GM10248 (cell line): ENCODE measurements around the gene PCSK5.

Source experiments
- CTCF ChIA-PET: fragments of 300-600 bp; sonication (Branson Sonifier 250); formaldehyde crosslinking; extraction: SDS; loops from one replicate; lab custom pipeline; 2021; ENCODE audit warnings: antibody characterized with exemption; lab: Yijun Ruan, JAX
- POLR2A ChIA-PET: fragments of 350-650 bp; sonication (Branson Sonifier 250); formaldehyde crosslinking; extraction: SDS; loops from one replicate; lab custom pipeline; 2020; ENCODE audit warnings: antibody characterized with exemption; lab: Yijun Ruan, JAX
- DNase-seq: peaks from one replicate; pipeline ENCODE4 v3.0.0; 2012; ENCODE audit errors: extremely low spot score
- TF ChIP-seq, protein P1 (sequence below): IDR thresholded peaks from 2 replicates; pipeline ENCODE4 v1.5.1; 2012; ENCODE audit warnings: mild to moderate bottlenecking, low read depth; ENCODE audit errors: extremely low read depth, missing control alignments, control extremely low read depth

Gene PCSK5

DNA sequence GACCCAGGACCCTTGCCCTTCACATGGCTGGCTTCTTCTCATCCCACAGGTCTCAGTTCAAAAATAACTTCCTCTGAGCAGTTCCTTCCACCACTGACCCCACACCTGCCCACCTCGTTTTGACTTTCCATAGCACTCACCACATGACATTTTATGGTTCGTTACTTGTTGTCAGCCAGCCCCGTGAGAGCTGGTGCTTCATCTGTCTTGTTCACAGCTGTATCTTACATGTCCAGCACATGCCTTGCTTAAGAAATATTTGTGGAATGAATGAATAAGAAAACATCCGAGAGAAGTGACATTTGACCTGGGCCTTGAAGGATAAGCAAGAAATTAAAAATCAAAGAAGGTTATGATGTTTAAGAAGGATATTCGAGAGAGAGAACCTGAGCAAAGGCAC lies 309.8 kb downstream of the PCSK5 start:
- CTCF ChIA-PET = interaction anchor here (2.0 kb wide), 1 partner anchor 13 kb away, joined by 8 read pairs; no protein-coding TSS in a partner anchor
- DNase-seq = no peak
- TF ChIP-seq, protein P1, sequence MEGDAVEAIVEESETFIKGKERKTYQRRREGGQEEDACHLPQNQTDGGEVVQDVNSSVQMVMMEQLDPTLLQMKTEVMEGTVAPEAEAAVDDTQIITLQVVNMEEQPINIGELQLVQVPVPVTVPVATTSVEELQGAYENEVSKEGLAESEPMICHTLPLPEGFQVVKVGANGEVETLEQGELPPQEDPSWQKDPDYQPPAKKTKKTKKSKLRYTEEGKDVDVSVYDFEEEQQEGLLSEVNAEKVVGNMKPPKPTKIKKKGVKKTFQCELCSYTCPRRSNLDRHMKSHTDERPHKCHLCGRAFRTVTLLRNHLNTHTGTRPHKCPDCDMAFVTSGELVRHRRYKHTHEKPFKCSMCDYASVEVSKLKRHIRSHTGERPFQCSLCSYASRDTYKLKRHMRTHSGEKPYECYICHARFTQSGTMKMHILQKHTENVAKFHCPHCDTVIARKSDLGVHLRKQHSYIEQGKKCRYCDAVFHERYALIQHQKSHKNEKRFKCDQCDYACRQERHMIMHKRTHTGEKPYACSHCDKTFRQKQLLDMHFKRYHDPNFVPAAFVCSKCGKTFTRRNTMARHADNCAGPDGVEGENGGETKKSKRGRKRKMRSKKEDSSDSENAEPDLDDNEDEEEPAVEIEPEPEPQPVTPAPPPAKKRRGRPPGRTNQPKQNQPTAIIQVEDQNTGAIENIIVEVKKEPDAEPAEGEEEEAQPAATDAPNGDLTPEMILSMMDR = no peak
- POLR2A ChIA-PET = no interaction called here

DNA sequence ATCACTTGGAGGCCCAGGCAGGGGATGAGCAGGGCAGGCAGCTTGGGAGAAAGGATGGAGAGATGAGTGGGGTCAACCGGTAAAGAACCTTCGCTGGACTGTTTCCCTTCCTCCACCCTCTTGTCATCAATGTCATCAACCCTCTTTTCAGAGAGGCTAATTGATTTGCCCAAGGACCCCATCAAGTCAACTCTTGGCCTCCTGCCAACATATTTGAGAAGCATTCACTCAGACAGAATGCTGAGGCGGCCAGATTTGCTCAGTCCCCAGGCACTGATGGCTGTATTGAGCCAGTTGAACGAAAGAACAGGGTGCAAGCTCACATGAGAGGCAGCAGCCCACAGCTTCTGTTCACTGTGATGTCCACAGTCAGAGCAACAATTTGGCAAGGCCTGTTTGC lies 310.3 kb downstream of the PCSK5 start:
- ChIA-PET CTCF (interaction anchor here (0.7 to 2.0 kb wide), 3 partner anchors 10 to 102 kb away, joined by 3 to 8 read pairs (median 3); no protein-coding TSS in a partner anchor), POLR2A (no interaction called here)
- DNase-seq = no peak
- TF ChIP-seq, protein P1 = no peak

DNA sequence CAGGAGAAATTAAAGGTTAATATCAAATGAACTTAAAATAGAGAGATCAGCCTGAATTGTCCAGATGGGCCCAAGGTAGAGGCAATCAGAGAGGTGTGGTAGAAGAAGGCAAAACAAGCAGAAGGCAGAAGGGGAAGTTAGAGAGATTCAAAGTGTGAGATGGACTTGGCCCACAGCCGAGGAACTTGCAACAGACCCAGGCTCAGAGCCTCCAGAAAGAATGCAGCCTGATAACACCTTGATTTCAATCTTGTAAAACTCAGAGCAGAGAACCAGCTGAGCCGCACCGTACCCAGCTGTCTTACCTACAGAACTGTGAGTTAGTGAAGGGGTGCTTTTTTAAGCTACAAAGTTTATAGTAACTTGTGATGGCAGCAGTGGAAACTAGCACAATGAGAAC lies 312.9 kb downstream of the PCSK5 start:
- no peak for DNase-seq
- TF ChIP-seq, protein P1 = no peak
- ChIA-PET CTCF (no interaction called here), POLR2A (no interaction called here)

DNA sequence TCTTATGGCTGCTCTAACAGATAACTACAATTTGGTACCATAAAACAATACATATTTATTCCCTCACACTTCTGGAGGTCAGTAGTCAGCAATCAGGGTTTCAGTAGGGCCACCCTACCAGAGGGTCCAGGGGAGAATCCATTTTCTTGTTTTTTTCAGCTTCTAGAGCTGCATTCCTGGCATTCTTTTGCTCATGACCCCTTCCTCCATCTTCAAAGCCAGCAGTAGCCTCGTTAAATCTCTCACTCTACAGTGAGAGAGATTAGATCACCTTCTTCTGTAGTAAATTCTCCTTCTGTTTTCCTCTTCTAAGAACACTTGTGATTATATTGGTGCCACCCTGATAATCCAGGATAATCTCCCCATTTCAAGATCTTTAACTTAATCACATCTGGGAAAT lies 316.3 kb downstream of the PCSK5 start:
- TF ChIP-seq, protein P1 = no peak
- ChIA-PET CTCF (no interaction called here), POLR2A (no interaction called here)
- no peak for DNase-seq

DNA sequence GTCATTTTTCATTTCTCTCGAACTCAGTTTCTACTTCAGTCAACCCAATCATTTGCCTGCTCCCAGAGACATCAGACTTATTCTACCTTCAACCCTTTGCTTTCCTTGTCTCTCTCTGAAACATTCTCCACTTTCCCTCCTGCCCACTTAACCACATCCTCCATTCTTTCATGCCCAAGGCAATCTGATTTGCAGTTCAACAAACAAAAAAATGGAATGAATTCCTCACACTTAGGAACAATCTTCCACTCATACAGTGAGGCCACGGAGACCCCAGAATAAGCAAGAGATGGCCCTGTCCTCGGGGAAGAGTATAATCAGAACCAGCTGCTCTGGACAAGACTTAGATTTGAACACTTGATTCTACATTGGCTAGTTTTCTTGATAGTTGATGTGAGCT lies 323.3 kb downstream of the PCSK5 start:
- ChIA-PET POLR2A (no interaction called here), CTCF (interaction anchor here (2.5 kb wide), 1 partner anchor 12 kb away, joined by 8 read pairs; no protein-coding TSS in a partner anchor)
- TF ChIP-seq, protein P1 = no peak

DNA sequence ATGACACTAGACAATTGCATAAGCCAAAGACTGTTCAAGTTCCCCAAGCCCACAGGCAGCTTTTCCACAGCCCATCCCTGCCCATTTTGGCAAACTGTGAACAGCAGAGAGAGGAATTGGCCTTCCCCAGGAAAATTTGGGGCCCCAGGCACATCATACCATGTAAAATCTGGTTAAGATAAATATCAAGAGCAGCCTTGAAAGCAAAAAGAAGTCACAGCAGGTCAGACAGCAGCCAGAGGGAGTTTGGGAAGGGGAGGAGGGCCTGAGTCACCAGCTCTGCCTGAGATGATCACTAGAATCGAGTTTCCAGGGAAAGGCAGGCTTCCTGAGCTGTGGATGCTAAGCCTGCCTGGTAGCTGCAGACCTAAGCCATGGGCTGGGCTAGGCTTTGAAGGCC lies 324.6 kb downstream of the PCSK5 start:
- TF ChIP-seq, protein P1 = no peak
- ChIA-PET CTCF (interaction anchor here (2.5 kb wide), 1 partner anchor 14 kb away, joined by 8 read pairs; no protein-coding TSS in a partner anchor), POLR2A (no interaction called here)
- no peak for DNase-seq

More for the DNA sequence above, 323.3 kb downstream of the PCSK5 start:
- no peak for DNase-seq
